HG03159 (cell line): Measurements from ENCODE around the gene WASHC2C.
"Not testable (repeated sequence)": the region's sequence is repeated elsewhere in the genome, so short reads cannot be mapped to it uniquely, and the experiment has no call there.

Experiments
- ATAC-seq: cut with Tn5 transposase; IDR thresholded peaks from one replicate; pipeline ENCODE4 v1.9.1; 2021; ENCODE audit warnings: mild to moderate bottlenecking, moderate library complexity; ENCODE audit not compliant: unreplicated experiment

Gene WASHC2C

GRCh38 chr10:45768334-45768733, 41.3 kb downstream of the WASHC2C start:
- ATAC-seq = not testable (repeated sequence)

GRCh38 chr10:45771757-45772461, 44.8 kb downstream of the WASHC2C start:
- ATAC-seq = not testable (repeated sequence)

GRCh38 chr10:45786217-45786616, 59.2 kb downstream of the WASHC2C start:
- not testable (repeated sequence) for ATAC-seq

- ATAC-seq = not testable (repeated sequence)
Measured at GRCh38 chr10:45787212-45787741, 60.2 kb downstream of the WASHC2C start.

- not testable (repeated sequence) for ATAC-seq
Measured at GRCh38 chr10:45789991-45790390, 62.9 kb downstream of the WASHC2C start.

GRCh38 chr10:45790694-45791426, 63.8 kb downstream of the WASHC2C start:
- not testable (repeated sequence) for ATAC-seq

GRCh38 chr10:45794761-45795160, 67.7 kb downstream of the WASHC2C start:
- ATAC-seq = not testable (repeated sequence)

- not testable (repeated sequence) for ATAC-seq
Measured at GRCh38 chr10:45803060-45804010, 76.3 kb downstream of the WASHC2C start.

- ATAC-seq = not testable (repeated sequence)
Measured at GRCh38 chr10:45804996-45805395, 77.9 kb downstream of the WASHC2C start.

GRCh38 chr10:45809837-45810236, 82.8 kb downstream of the WASHC2C start:
- no peak for ATAC-seq

GRCh38 chr10:45811075-45811474, 84.0 kb downstream of the WASHC2C start:
- ATAC-seq = no peak

GRCh38 chr10:45812959-45813358, 85.9 kb downstream of the WASHC2C start:
- not testable (repeated sequence) for ATAC-seq

GRCh38 chr10:45814146-45814545, 87.1 kb downstream of the WASHC2C start:
- not testable (repeated sequence) for ATAC-seq

- ATAC-seq = no peak
Measured at GRCh38 chr10:45817130-45817859, 90.2 kb downstream of the WASHC2C start.

- ATAC-seq = no peak
Measured at GRCh38 chr10:45817912-45818311, 90.8 kb downstream of the WASHC2C start.

- no peak for ATAC-seq
Measured at GRCh38 chr10:45819552-45819951, 92.5 kb downstream of the WASHC2C start.

- not testable (repeated sequence) for ATAC-seq
Measured at GRCh38 chr10:45820107-45820830, 93.2 kb downstream of the WASHC2C start.

GRCh38 chr10:45822918-45823317, 95.9 kb downstream of the WASHC2C start:
- not testable (repeated sequence) for ATAC-seq
